ENCODE data around the gene MINK1. TPM values are rescaled to one million over a fixed set of nuclear protein-coding genes. Genes with fewer than 3 reads are reported as not detected.

The MINK1 gene
- total RNA-seq, 1 donor from 2014 or later, result 63.2 TPM

GRCh38 chr17:4942760-4943508 lies 109.8 kb downstream of the MINK1 start:
- Histone ChIP-seq H3K27ac (ENCODE audit: low read depth, low read length) (peak overlapping the region; percentile 22), H3K27me3 (ENCODE audit: insufficient read depth, low read length) (no peaks in the 10 kb centered on the region), H3K9me3 (ENCODE audit: insufficient read depth, low read depth, low read length) (no peaks in the 10 kb centered on the region), H3K4me3 (ENCODE audit: insufficient read depth, low read depth, low read length) (no peak overlapping the region), H3K79me2 (ENCODE audit: insufficient read depth, low read length) (peaks cover 92% of the 10 kb centered on the region), H3K36me3 (ENCODE audit: insufficient read depth, low read length) (peaks cover 37% of the 10 kb centered on the region), H3K4me1 (ENCODE audit: insufficient read depth, low read length) (peaks cover 43% of the 10 kb centered on the region), H3K4me2 (ENCODE audit: low read length) (no peak overlapping the region), H2AFZ (ENCODE audit: low read depth, low read length) (no peak overlapping the region), H3K9ac (ENCODE audit: low read length) (peak overlapping the region; percentile 97), H4K20me1 (ENCODE audit: insufficient read depth, low read length) (peaks cover 63% of the 10 kb centered on the region)
- TF ChIP-seq CTCF (IDR thresholded peaks at IDR 0.05; ENCODE audit: insufficient read depth, low read depth, low read length) (no peak), EZH2 (IDR thresholded peaks at IDR 0.05; ENCODE audit: insufficient read depth, low read length) (no peak)
- Mint-ChIP-seq H3K9me3 (ENCODE audit: unreplicated experiment) (peaks cover 2% of the 10 kb centered on the region), H3K36me3 (ENCODE audit: low read depth, unreplicated experiment) (peaks cover 28% of the 10 kb centered on the region), H3K27ac (ENCODE audit: unreplicated experiment) (peak overlapping the region; percentile 99), H3K4me1 (ENCODE audit: low read depth, unreplicated experiment) (peaks cover 37% of the 10 kb centered on the region), H3K4me3 (ENCODE audit: unreplicated experiment) (peak overlapping the region; percentile 95), H3K27me3 (ENCODE audit: low read depth, unreplicated experiment) (no peaks in the 10 kb centered on the region)
- DNase-seq (ENCODE audit: low read depth) (no peak), FAIRE-seq (no peak)

GRCh38 chr17:4944163-4944553 lies 111.0 kb downstream of the MINK1 start:
- Histone ChIP-seq H3K4me3 (ENCODE audit: insufficient read depth, low read depth, low read length) (no peak overlapping the region), H3K27ac (ENCODE audit: low read depth, low read length) (peak overlapping the region; percentile 89), H4K20me1 (ENCODE audit: insufficient read depth, low read length) (peaks cover 62% of the 10 kb centered on the region), H3K27me3 (ENCODE audit: insufficient read depth, low read length) (no peaks in the 10 kb centered on the region), H3K9ac (ENCODE audit: low read length) (peak overlapping the region; percentile 93), H3K4me2 (ENCODE audit: low read length) (peak overlapping the region; percentile 99), H3K79me2 (ENCODE audit: insufficient read depth, low read length) (peaks cover 84% of the 10 kb centered on the region), H3K4me1 (ENCODE audit: insufficient read depth, low read length) (peaks cover 33% of the 10 kb centered on the region), H3K36me3 (ENCODE audit: insufficient read depth, low read length) (peaks cover 37% of the 10 kb centered on the region), H3K9me3 (ENCODE audit: insufficient read depth, low read depth, low read length) (no peaks in the 10 kb centered on the region), H2AFZ (ENCODE audit: low read depth, low read length) (no peak overlapping the region)
- DNase-seq (ENCODE audit: low read depth) (no peak), FAIRE-seq (no peak)
- Mint-ChIP-seq H3K9me3 (ENCODE audit: unreplicated experiment) (peaks cover 2% of the 10 kb centered on the region), H3K27me3 (ENCODE audit: low read depth, unreplicated experiment) (no peaks in the 10 kb centered on the region), H3K4me3 (ENCODE audit: unreplicated experiment) (peak overlapping the region; percentile 98), H3K4me1 (ENCODE audit: low read depth, unreplicated experiment) (peaks cover 33% of the 10 kb centered on the region), H3K27ac (ENCODE audit: unreplicated experiment) (peak overlapping the region; percentile 96), H3K36me3 (ENCODE audit: low read depth, unreplicated experiment) (peaks cover 26% of the 10 kb centered on the region)
- TF ChIP-seq CTCF (IDR thresholded peaks at IDR 0.05; ENCODE audit: insufficient read depth, low read depth, low read length), result no peak
- no peak for TF ChIP-seq EZH2 (IDR thresholded peaks at IDR 0.05; ENCODE audit: insufficient read depth, low read length)
